SK-N-SH (cell line): ENCODE data around the gene P2RY11. TPM values are rescaled to one million over a fixed set of nuclear protein-coding genes. Genes with fewer than 3 reads are reported as not detected.

Source experiments
- CTCF ChIA-PET: fragments of 300-600, 350-600 bp; formaldehyde crosslinking; extraction: SDS; loops from one replicate; lab custom pipeline; 2021; lab: Yijun Ruan, JAX
- POLR2A ChIA-PET: fragments of 350-600 bp; sonication (Branson Sonifier 250); formaldehyde crosslinking; extraction: SDS; loops from one replicate; lab custom pipeline; 2020; ENCODE audit warnings: antibody characterized with exemption, inconsistent platforms; lab: Yijun Ruan, JAX
- DNase-seq: peaks from one replicate; pipeline ENCODE4 v3.0.0; 2012
- H2AFZ ChIP-seq: fragments of 200-600 bp; sonication (generic); 2 replicates; pipeline ENCODE4 v1.8.1; 2016; ENCODE audit warnings: antibody characterized with exemption, mild to moderate bottlenecking, low read depth
- H3F3A ChIP-seq: fragments of 200-600 bp; sonication (generic); replicated peaks from 2 replicates; pipeline ENCODE3; 2016; ENCODE audit warnings: antibody characterized with exemption, mild to moderate bottlenecking; ENCODE audit not compliant: insufficient read depth
- H3K27ac ChIP-seq, 2 experiments: fragments of 200-500 bp in 1 of 2; fragments of 200-600 bp in 1 of 2; sonication (Bioruptor generic) in 1 of 2; sonication (generic), shearing (Covaris generic) in 1 of 2; 2 replicates each; pipeline versions ENCODE4 v1.5.1 to v1.6.1; 2014 to 2016; ENCODE audit warnings: low read depth in 2 of 2, inconsistent platforms in 1 of 2, low read length in 1 of 2, mild to moderate bottlenecking in 1 of 2, mixed read lengths in 1 of 2
- H3K27me3 ChIP-seq: fragments of 200-600 bp; sonication (generic), shearing (Covaris generic); 2 replicates; pipeline ENCODE4 v1.6.1; 2016; ENCODE audit warnings: mixed run types; ENCODE audit not compliant: insufficient read depth
- H3K36me3 ChIP-seq, 2 experiments: fragments of 200-500 bp in 1 of 2; fragments of 200-600 bp in 1 of 2; sonication (Bioruptor generic) in 1 of 2; sonication (generic) in 1 of 2; replicated peaks in 1 of 2; 2 replicates each; pipeline versions ENCODE3 to v1.5.1; 2014 to 2016; ENCODE audit warnings: low read length in 1 of 2, mild to moderate bottlenecking in 1 of 2; ENCODE audit not compliant: insufficient read depth in 2 of 2, control insufficient read depth in 1 of 2
- H3K4me1 ChIP-seq, 2 experiments: fragments of 200-500 bp in 1 of 2; fragments of 200-600 bp in 1 of 2; sonication (Bioruptor generic) in 1 of 2; sonication (generic), shearing (Covaris generic) in 1 of 2; 2 replicates each; pipeline versions ENCODE4 v1.5.1 to v1.6.1; 2014 to 2016; ENCODE audit warnings: low read depth in 1 of 2, low read length in 1 of 2, mixed run types in 1 of 2; ENCODE audit not compliant: insufficient read depth in 2 of 2, control insufficient read depth in 1 of 2
- H3K4me2 ChIP-seq: fragments of 200-600 bp; sonication (generic), shearing (Covaris generic); 2 replicates; pipeline ENCODE4 v1.6.1; 2017; ENCODE audit warnings: mixed run types
- H3K4me3 ChIP-seq, 2 experiments: fragments of 200-500 bp in 1 of 2; fragments of 200-600 bp in 1 of 2; sonication (Bioruptor generic) in 1 of 2; sonication (generic), shearing (Covaris generic) in 1 of 2; 2 replicates each; pipeline versions ENCODE4 v1.5.1 to v1.8.1; 2014 to 2016; ENCODE audit warnings: low read depth in 2 of 2, inconsistent platforms in 1 of 2, low read length in 1 of 2, mild to moderate bottlenecking in 1 of 2, mixed read lengths in 1 of 2, moderate library complexity in 1 of 2
- H3K79me2 ChIP-seq: fragments of 200-600 bp; sonication (generic); 2 replicates; pipeline ENCODE4 v1.8.1; 2017; ENCODE audit warnings: mild to moderate bottlenecking; ENCODE audit not compliant: insufficient read depth
- H3K9ac ChIP-seq: fragments of 200-600 bp; sonication (generic); 2 replicates; pipeline ENCODE4 v1.6.1; 2017; ENCODE audit warnings: mixed run types
- H3K9me2 ChIP-seq: fragments of 200-600 bp; sonication (generic); 2 replicates; pipeline ENCODE4 v1.6.1; 2017; ENCODE audit warnings: mixed run types
- H3K9me3 ChIP-seq: fragments of 200-600 bp; sonication (generic); 2 replicates; pipeline ENCODE4 v1.6.1; 2017; ENCODE audit warnings: mixed run types, mild to moderate bottlenecking, moderate library complexity
- H4K20me1 ChIP-seq: fragments of 200-600 bp; sonication (generic); 2 replicates; pipeline ENCODE4 v1.6.1; 2017; ENCODE audit warnings: mild to moderate bottlenecking, mixed run types; ENCODE audit not compliant: insufficient read depth
- ELF1 ChIP-seq: IDR thresholded peaks from 2 replicates; pipeline ENCODE4 v1.4.0; 2012
- EP300 ChIP-seq, 2 experiments: IDR thresholded peaks; 2 replicates each; pipeline versions ENCODE4 v1.4.0 to v1.6.1; 2012; ENCODE audit warnings: borderline replicate concordance in 1 of 2, low read depth in 1 of 2, low read length in 1 of 2
- EZH2phosphoT487 ChIP-seq: fragments of 200-600 bp; sonication (generic); IDR thresholded peaks from 2 replicates; pipeline ENCODE4 v1.6.1; 2017; ENCODE audit warnings: low read depth, mixed run types, mild to moderate bottlenecking, antibody characterized with exemption, moderate library complexity, borderline replicate concordance
- FOSL2 ChIP-seq: IDR thresholded peaks from 2 replicates; pipeline ENCODE4 v1.4.0; 2012; ENCODE audit warnings: low read depth, mild to moderate bottlenecking, moderate library complexity, borderline replicate concordance
- FOXM1 ChIP-seq: IDR thresholded peaks from 2 replicates; pipeline ENCODE4 v1.4.0; 2012; ENCODE audit warnings: low read depth, mild to moderate bottlenecking
- GABPA ChIP-seq: IDR thresholded peaks from 2 replicates; pipeline ENCODE4 v1.4.0; 2012; ENCODE audit warnings: low read depth, mild to moderate bottlenecking
- GATA2 ChIP-seq: sonication (generic); formaldehyde crosslinking; IDR thresholded peaks from 2 replicates; pipeline ENCODE4 v1.5.0; 2020; ENCODE audit warnings: mild to moderate bottlenecking, missing genetic modification reagents
- IRF3 ChIP-seq: fragments of 150-350 bp; IDR thresholded peaks from 2 replicates; pipeline ENCODE4 v1.6.1; 2016; ENCODE audit warnings: mild to moderate bottlenecking, low read depth, low read length
- JUND ChIP-seq: IDR thresholded peaks from 2 replicates; pipeline ENCODE4 v1.4.0; 2012
- MAX ChIP-seq: IDR thresholded peaks from 2 replicates; pipeline ENCODE4 v1.4.0; 2012; ENCODE audit warnings: low read depth
- MXI1 ChIP-seq: IDR thresholded peaks from 2 replicates; pipeline ENCODE4 v1.6.1; 2012; ENCODE audit warnings: mild to moderate bottlenecking, low read depth, low read length, improper control_type of control experiment
- SMC3 ChIP-seq: IDR thresholded peaks from 2 replicates; pipeline ENCODE4 v1.6.1; 2012; ENCODE audit warnings: low read depth, low read length, improper control_type of control experiment
- TAF1 ChIP-seq: IDR thresholded peaks from 2 replicates; pipeline ENCODE4 v1.6.1; 2012; ENCODE audit warnings: low read depth, mild to moderate bottlenecking, low read length, moderate library complexity, borderline replicate concordance
- TEAD4 ChIP-seq: IDR thresholded peaks from 2 replicates; pipeline ENCODE4 v1.4.0; 2012; ENCODE audit warnings: mild to moderate bottlenecking, borderline replicate concordance; ENCODE audit not compliant: insufficient read depth
- USF1 ChIP-seq: IDR thresholded peaks from 2 replicates; pipeline ENCODE4 v1.4.0; 2012; ENCODE audit warnings: low read depth, borderline replicate concordance
- YY1 ChIP-seq: IDR thresholded peaks from 2 replicates; pipeline ENCODE4 v1.4.0; 2012; ENCODE audit warnings: low read depth, mild to moderate bottlenecking
- ZBTB33 ChIP-seq: IDR thresholded peaks from 2 replicates; pipeline ENCODE4 v1.4.0; 2012; ENCODE audit warnings: low read depth, borderline replicate concordance
- WGBS: methylation state at CpG from one replicate; pipeline ENCODE4 v1.1.6; 2017; ENCODE audit warnings: low lambda C conversion rate; 5-methylcytosine and 5-hydroxymethylcytosine counted together
- polyA plus RNA-seq, 3 experiments: library from polyadenylated mRNA; depleted of rRNA; stranded (reverse); fragments of >200 nt; gene quantifications; 2 replicates each; pipeline ENCODE4 v1.2.3, GENCODE V29; 2012

The P2RY11 gene
- polyA plus RNA-seq, 1 of the 3 experiments (the other 2 are of a cell fraction) = 6.8 TPM

- Histone ChIP-seq H3K9ac (no peak overlapping the region), H3K4me1 (peaks cover 0 to 17% of the 10 kb centered on the region in 2 experiments; a peak in 1 of 4 replicates), H3F3A (peaks cover 9% of the 10 kb centered on the region), H4K20me1 (no peaks in the 10 kb centered on the region), H3K27ac (no peak overlapping the region), H3K9me2 (no peaks in the 10 kb centered on the region), H3K9me3 (no peaks in the 10 kb centered on the region), H3K36me3 (peaks cover 33 to 46% of the 10 kb centered on the region in 2 experiments), H3K4me2 (no peak overlapping the region), H2AFZ (no peak overlapping the region), H3K27me3 (no peaks in the 10 kb centered on the region), H3K79me2 (0 out of 2 replicates have a peak, but pooled peaks cover 4% of the 10 kb centered on the region), H3K4me3 (no peak overlapping the region)
- whole genome bisulfite sequencing = 84% methylated on average over 9 of the region's 11 CpGs
- ChIA-PET POLR2A (no interaction called here), CTCF (interaction anchor here (0.9 to 1.9 kb wide), 3 partner anchors 13 to 116 kb away, joined by 3 to 6 read pairs (median 4); no protein-coding TSS in a partner anchor)
- DNase-seq = no peak
- TF ChIP-seq TAF1 = no peak
Observed at GRCh38 chr19:10133596-10133995, 22.1 kb downstream of the P2RY11 start.

GRCh38 chr19:10134040-10134439 lies 22.5 kb downstream of the P2RY11 start:
- peaks cover 33 to 50% of the 10 kb centered on the region in 2 experiments for H3K36me3 ChIP-seq
- WGBS = 71% methylated on average over 4 of the region's 9 CpGs

GRCh38 chr19:10135551-10136334 lies 24.2 kb downstream of the P2RY11 start:
- no peak overlapping the region for H3K4me2 ChIP-seq
- H2AFZ ChIP-seq = no peak overlapping the region
- no peaks in the 10 kb centered on the region for H4K20me1 ChIP-seq
- WGBS = 98% methylated on average over 25 of the region's 39 CpGs
- peaks cover 9% of the 10 kb centered on the region for H3F3A ChIP-seq
- ChIA-PET POLR2A (no interaction called here), CTCF (interaction anchor here (1.4 kb wide), 1 partner anchor 15 kb away, joined by 7 read pairs; no protein-coding TSS in a partner anchor)
- no peaks in the 10 kb centered on the region for H3K9me2 ChIP-seq
- H3K9me3 ChIP-seq = no peaks in the 10 kb centered on the region
- 0 out of 2 replicates have a peak, but pooled peaks cover 4% of the 10 kb centered on the region for H3K79me2 ChIP-seq
- H3K27me3 ChIP-seq = no peaks in the 10 kb centered on the region
- peaks cover 33 to 63% of the 10 kb centered on the region in 2 experiments for H3K36me3 ChIP-seq
- no peak overlapping the region for H3K4me3 ChIP-seq
- no peak for DNase-seq
- no peak overlapping the region for H3K9ac ChIP-seq
- peaks cover 0 to 33% of the 10 kb centered on the region in 2 experiments; a peak in 1 of 4 replicates for H3K4me1 ChIP-seq
- no peak overlapping the region for H3K27ac ChIP-seq
- no peak for TF ChIP-seq GATA2 (CRISPR knock-in tag)
- TF ChIP-seq YY1 = no peak
- TF ChIP-seq USF1 = no peak
- TF ChIP-seq FOSL2 = no peak
- TF ChIP-seq EZH2phosphoT487 = no peak
- no peak for TF ChIP-seq EP300 (IDR thresholded peaks at IDR 0.05; ENCODE audit: borderline replicate concordance in 1 of 2, low read depth in 1 of 2, low read length in 1 of 2)
- TF ChIP-seq ELF1 = no peak
- TF ChIP-seq IRF3 = no peak
- no peak for TF ChIP-seq ZBTB33
- no peak for TF ChIP-seq TEAD4
- no peak for TF ChIP-seq JUND
- TF ChIP-seq FOXM1 = no peak

More at GRCh38 chr19:10134040-10134439, 22.5 kb downstream of the P2RY11 start:
- Histone ChIP-seq H3K79me2 (0 out of 2 replicates have a peak, but pooled peaks cover 4% of the 10 kb centered on the region), H4K20me1 (no peaks in the 10 kb centered on the region), H3K4me3 (no peak overlapping the region), H3K9me3 (no peaks in the 10 kb centered on the region), H3K27ac (no peak overlapping the region), H3F3A (peaks cover 9% of the 10 kb centered on the region), H3K9ac (no peak overlapping the region), H3K4me1 (peaks cover 0 to 22% of the 10 kb centered on the region in 2 experiments; a peak in 1 of 4 replicates), H3K9me2 (no peaks in the 10 kb centered on the region), H3K27me3 (no peaks in the 10 kb centered on the region), H2AFZ (no peak overlapping the region), H3K4me2 (no peak overlapping the region)
- no peak for DNase-seq
- TF ChIP-seq SMC3 (no peak), MAX (no peak), GABPA (no peak), MXI1 (no peak), FOSL2 (no peak)
- POLR2A ChIA-PET = no interaction called here
- CTCF ChIA-PET = interaction anchor here (1.9 kb wide), 1 partner anchor 116 kb away, joined by 6 read pairs; no protein-coding TSS in a partner anchor
